Measurements from ENCODE around the gene PCYT2.

The PCYT2 gene

DNA sequence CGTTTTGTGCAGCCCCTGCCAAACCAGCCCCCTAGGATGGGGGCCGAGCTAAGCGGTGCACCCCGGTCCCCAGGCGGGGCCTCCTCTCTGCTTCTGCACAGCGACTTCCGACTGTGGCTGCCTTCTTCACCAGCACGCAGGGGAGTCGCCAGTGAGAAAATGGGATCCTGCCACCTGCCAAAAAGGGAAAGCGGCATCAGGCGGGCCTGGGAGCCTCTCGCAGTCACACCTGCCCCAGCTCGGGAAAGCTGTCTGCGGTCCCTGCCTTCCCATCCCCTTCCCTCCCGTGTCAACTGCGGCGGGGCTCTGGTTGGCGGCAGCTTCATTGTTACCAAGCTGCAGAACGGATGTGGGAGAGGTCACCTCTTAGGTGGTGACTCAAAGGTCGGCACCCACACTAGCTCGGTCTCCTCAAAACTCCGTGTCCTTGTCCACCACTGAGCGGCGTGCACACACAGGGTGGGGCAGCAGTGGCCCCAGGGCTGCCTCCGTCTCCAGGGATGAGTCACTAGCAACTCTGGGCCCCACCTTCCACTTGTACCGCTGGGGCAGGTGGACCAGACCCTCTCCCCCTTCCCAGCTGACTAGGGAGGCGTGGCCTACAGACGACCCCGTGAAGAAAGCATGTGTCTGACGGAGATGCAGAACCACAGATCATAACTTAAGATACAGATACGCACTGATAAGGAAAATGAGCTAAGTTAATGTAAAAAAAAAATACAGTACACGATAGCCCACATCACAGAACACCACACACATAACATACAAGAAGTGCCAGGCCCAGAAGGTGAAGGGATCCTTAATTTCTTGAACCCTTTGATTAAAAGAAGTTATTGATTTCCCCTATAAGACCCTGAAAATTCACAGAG lies 1.5 kb upstream of the PCYT2 start:
- DNase-seq, result no peak

DNA sequence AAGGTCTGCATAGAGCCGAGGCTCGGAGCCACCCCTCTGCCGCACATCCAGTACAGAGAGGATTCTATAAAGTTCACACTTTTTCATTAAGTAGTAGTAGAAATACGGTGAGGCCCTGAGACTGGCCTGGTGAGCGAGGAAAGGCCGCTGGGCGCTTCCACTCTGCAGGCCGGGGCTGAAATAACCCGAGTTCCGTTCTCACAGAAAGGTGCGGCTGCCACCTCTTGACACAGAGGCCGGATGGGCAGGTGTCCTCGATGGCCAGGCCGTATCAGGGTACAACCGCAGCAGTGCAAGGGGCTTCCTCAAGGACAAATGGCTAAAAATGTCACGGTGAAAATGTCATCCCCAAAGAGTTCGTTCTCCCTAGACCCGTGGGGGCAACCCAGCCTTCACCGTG lies 770 bp upstream of the PCYT2 start:
- no peak for DNase-seq

GRCh38 chr17:81910840-81911276 lies 341 bp downstream of the PCYT2 start:
- DNase-seq, result no peak

GRCh38 chr17:81909966-81910839 lies 996 bp downstream of the PCYT2 start:
- DNase-seq, result no peak

DNA sequence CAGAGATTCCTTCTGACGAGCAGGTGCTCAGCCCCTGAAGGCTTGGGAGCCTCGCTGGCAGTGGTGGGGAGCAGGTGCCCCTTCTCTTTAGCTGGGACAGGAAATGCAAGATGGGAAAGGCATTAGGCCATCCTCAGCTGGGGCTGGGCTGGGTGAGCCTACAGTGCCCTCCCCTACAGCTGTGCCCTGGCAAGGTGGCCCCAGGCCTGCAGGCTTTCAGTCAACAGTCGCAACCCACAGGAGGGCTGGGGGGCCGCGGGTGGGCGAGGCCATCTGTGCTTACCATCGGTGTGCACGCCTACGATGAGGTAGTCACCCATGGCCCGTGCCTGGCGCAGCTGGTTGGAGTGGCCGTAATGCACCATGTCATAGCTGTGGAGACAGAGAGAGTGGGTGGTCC lies 2.0 kb downstream of the PCYT2 start:
- no peak for DNase-seq

DNA sequence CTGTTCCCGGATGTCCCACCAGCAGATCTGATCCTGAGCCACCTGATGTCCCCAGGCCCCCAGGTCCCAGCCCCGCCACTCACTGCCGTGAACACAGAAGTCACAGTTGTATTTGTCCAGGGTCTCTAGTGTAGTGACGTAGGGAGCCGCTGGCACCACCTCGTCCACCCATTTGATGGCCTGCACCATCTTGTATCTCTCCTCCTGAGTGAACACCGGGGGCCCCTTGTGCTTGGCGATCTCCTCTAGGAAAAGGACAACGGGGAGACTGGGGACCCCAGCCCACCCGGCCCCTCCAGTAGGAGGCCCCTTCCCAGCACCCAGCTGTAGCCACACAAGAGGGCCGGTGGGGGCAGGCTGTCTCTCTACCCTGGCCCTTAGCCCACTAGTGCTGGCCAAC lies 2.4 kb downstream of the PCYT2 start:
- no peak for DNase-seq

DNA sequence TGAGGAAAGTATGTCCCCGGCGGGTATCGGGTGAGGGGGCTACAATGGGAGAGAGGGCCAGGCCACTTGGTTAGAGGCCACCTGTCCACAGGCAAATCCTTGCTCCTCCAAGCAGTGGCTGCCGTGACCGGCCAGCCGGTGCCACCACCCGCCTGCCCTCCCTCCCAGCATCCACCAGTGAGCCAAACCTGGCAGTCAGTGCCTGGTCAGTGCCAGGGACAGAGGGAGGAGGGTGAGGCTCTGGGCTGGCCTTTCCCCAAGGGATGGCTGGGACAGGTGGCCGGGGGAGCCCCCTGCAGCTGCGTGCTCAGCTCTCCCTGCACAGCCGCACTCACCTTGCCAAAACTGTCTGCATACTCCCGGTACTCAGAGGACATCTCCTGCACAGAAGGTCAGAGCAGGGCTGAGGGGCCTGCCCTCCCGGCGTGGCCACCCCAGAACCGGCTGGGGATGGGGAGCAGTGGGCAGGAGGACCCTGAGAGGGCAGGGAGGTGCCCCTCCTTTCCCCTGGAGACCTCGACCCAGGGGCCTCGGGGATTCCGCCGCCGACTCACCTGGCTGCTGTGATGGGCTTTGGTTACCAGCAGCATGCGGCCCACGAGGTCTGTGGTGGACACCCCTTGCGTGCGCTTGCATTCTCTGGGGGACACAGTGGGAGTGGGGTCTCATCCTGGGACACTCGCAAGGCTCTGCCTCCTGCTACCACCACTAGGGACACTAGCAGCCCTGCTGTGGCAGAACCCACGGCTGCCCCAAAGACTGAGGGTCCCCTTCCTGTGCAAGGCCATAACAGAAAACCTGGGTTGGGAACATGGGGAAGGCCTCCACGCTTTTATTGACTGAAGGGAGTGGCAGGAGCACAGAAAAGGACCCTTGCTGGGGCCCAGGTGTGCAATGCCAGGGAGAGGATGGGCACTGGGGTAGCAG lies 3.7 kb downstream of the PCYT2 start:
- DNase-seq, result no peak

- DNase-seq, result no peak
Observed at GRCh38 chr17:81906476-81907218, 4.6 kb downstream of the PCYT2 start.

- no peak for DNase-seq
Observed at GRCh38 chr17:81905993-81906392, 5.2 kb downstream of the PCYT2 start.

- no peak for DNase-seq
Observed at GRCh38 chr17:81905424-81905875, 5.7 kb downstream of the PCYT2 start.

DNA sequence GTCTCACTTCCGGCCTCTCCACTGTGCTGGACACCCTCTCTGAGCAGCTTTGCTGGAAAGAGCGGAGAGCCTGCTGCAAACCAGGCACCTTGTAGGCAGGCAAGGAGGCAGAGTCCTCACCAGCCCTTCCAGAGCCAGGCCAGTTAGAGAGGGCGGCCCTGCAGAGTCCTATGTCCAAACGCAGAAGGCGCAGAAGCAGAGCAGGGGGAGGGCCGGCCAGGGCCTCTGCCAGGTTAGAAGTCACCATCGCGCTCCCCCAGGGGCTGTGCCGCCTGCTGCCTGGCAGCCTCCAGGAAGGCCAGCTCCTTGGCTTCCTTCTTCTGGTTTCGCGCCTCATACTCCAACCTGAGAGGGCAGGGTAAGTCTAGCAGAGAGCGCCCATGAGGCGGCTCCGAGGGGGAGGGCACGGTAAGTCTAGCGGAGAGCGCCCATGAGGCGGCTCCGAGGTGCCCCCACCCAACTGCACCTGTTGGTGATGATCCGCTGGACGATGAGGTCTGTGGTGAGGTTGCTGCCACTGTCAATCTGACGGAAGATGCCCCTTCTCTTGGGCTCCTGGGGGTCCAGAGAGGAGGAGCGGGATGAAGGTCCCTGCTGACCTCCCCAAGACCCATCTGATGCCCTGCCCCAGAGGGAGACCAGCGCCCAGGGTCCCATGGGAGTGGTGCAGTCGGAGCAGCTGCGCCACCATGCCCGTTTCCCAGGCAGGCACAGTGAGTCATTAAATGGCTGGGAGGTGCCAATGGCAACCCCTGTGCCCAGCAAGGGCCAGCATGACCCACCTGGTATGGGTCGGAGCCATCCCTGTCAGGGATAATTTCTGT lies 6.4 kb downstream of the PCYT2 start:
- no peak for DNase-seq

DNA sequence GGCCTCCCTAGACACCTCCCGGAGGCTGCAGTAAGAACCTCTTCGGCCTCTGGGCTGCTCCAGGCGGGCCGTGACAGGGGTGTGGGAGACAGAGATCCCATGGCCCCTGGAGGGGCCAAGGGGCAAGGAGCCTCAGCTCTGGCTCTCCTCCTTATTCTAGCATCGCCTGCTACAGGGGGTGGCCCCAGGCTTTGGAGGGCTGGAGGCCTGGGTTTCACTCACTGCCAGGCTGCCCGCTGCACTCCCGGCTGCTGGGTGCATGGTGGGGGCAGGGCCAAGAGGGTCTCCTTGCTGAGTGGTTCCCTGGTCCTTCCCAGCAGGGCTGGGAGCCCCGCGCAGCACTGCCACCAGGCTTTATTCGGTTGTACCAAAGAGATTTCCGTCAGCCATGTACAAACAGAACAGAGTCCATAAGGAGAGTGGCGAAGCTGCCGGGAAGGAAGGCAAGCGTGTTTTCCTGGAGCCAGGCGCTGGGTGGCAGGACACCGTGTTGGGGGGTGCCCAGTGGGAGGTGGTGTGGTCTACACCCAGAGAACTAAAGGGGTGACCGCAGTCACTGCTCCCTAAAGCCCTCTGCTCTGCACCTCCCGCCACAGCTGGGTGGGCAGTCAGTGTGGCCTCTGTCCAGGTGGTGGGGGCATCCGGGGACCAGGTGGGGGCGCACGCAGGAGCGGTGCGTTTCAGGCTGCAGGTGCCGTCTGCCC lies 7.2 kb downstream of the PCYT2 start:
- no peak for DNase-seq

GRCh38 chr17:81903415-81903831 lies 7.8 kb downstream of the PCYT2 start:
- DNase-seq, result no peak

DNA sequence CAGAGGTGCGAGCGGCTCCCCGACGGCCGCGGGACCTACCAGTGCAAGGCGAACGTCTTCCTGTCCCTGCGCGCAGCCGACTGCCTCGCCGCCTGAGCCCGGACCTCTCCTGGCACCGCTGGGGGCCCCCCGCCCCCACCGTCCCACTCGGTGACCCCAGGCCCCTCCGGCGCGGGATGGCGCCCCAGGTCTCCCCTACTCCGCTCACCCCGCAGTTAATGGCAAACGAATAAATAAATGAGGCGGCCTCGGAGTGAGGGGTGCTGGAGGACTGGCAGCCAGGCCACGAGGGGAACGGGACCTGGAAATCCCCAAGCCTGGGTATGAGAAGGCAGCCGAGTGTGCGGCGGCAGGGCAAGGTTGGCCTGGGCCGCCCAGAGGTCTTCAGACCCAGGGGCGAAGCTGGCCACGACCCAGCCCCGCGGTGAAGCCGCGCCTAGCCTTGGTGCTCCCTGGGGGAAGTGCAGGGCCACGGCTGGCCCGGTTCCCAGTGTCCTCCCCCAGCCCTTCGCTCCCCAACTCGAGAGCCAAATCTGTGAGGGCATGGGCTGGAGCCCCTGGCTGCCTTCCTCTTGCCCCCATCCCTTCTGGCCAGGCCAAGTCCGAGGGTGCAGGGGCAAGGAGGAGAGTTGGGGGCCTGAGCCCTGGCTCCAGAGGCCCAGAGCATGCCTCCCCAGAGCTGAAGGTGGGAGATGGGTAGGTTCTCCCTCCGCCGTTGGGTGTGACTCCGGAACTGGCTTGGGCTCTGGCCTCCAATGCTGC lies 8.4 kb downstream of the PCYT2 start:
- no peak for DNase-seq

- DNase-seq, result no peak
Observed at GRCh38 chr17:81902023-81902652, 9.1 kb downstream of the PCYT2 start, which contains the start of gene NPB. Gene NPB (plus strand): TSS chr17:81902238. CDS start chr17:81902278, 40 bp downstream.

DNA sequence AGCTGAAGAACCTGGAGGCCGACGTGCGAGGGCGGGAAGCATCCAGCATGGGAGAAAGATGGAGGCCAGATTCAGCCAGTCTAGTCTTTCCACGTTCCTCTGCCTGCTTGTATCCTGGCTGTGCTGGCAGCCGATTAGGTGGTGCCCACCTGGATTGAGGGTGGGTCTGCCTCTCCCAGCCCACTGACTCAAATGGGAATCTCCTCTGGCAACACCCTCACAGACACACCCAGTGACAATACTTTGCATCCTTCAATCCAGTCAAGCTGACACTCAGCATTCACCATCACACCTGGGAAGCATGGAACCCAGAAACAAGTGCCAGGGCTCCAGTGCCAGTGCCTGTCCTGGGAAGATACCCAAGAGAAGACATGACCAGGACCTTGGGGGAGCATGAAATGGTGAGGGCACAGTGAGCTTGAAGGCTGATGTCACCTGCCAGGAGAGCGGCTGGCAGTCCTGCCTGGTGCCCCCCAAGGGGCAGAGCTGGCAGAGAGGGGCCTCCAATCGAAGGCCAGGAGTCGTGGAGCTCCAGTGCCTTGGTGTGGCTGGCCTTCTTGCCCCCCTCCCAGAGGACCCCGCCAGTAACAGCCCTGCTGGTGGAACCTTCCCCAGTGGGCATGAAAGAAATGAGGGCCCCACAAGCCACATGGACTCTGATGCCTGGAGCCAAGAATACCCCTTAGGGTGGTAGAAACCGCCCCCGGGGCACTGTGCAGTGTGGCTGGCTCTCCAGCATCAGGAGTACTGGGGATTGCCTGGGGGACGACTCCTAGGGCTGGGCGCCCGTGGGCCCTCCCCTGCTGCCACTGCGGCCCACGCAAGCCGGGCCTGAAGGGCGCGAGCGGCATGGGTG lies 9.8 kb downstream of the PCYT2 start:
- no peak for DNase-seq

GRCh38 chr17:81900181-81900820 lies 10.9 kb downstream of the PCYT2 start:
- no peak for DNase-seq

Data from effector CD4-positive, alpha-beta T cell (primary cell).